ENCODE data around the gene ZNF462.

The ZNF462 gene

GRCh38 chr9:106834888-106835287, 28.1 kb upstream of the ZNF462 start:
- Histone ChIP-seq H3K14ac (ENCODE audit: low read length) (no peak overlapping the region), H3K23ac (ENCODE audit: low read depth, low read length, poor library complexity) (no peak overlapping the region), H2BK5ac (ENCODE audit: low read length) (no peak overlapping the region), H2BK120ac (ENCODE audit: low read depth, low read length) (no peak overlapping the region), H3K36me3 (replicated peaks in 1 of 2; ENCODE audit: control insufficient read depth in 2 of 2, insufficient read depth in 2 of 2, low read length in 2 of 2) (no peaks in the 10 kb centered on the region), H3K9me3 (replicated peaks in 1 of 2; ENCODE audit: control insufficient read depth in 2 of 2, insufficient read depth in 1 of 2, low read depth in 1 of 2, low read length in 2 of 2) (no peaks in the 10 kb centered on the region), H3K9ac (ENCODE audit: low read depth, low read length, poor library complexity) (no peak overlapping the region), H3K4ac (ENCODE audit: low read length) (no peak overlapping the region), H2AK5ac (ENCODE audit: low read depth, low read length) (no peak overlapping the region), H2BK12ac (ENCODE audit: low read length) (no peak overlapping the region), H3K27ac (replicated peaks; ENCODE audit: low read length) (no peak overlapping the region), H3K4me3 (ENCODE audit: low read length in 2 of 2) (no peak overlapping the region), H3K79me1 (ENCODE audit: low read depth, low read length) (no peaks in the 10 kb centered on the region), H3K4me1 (ENCODE audit: control insufficient read depth in 2 of 2, insufficient read depth in 1 of 2, low read depth in 1 of 2, low read length in 2 of 2) (peaks cover 0 to 3% of the 10 kb centered on the region in 2 donors), H2AFZ (ENCODE audit: low read length) (no peak overlapping the region), H4K91ac (ENCODE audit: low read depth, low read length, poor library complexity) (no peak overlapping the region), H3K27me3 (ENCODE audit: control insufficient read depth in 3 of 3, insufficient read depth in 3 of 3, low read depth in 1 of 3, low read length in 3 of 3) (no peaks in the 10 kb centered on the region), H4K8ac (ENCODE audit: low read depth, low read length) (no peak overlapping the region), H3K4me2 (ENCODE audit: insufficient read depth, low read length, poor library complexity, severe bottlenecking) (no peak overlapping the region), H2BK15ac (ENCODE audit: low read length) (no peak overlapping the region), H3K18ac (ENCODE audit: low read length) (no peak overlapping the region)
- no peak for DNase-seq (ENCODE audit: low spot score)

- H3K14ac ChIP-seq (ENCODE audit: low read length): no peak overlapping the region
- no peak overlapping the region for H2AK5ac ChIP-seq (ENCODE audit: low read depth, low read length)
- no peak for DNase-seq (ENCODE audit: low spot score)
- H3K9ac ChIP-seq (ENCODE audit: low read depth, low read length, poor library complexity): no peak overlapping the region
- no peaks in the 10 kb centered on the region for H3K36me3 ChIP-seq (replicated peaks in 1 of 2; ENCODE audit: control insufficient read depth in 2 of 2, insufficient read depth in 2 of 2, low read length in 2 of 2)
- H2BK12ac ChIP-seq (ENCODE audit: low read length): no peak overlapping the region
- no peaks in the 10 kb centered on the region for H3K9me3 ChIP-seq (replicated peaks in 1 of 2; ENCODE audit: control insufficient read depth in 2 of 2, insufficient read depth in 1 of 2, low read depth in 1 of 2, low read length in 2 of 2)
- no peak overlapping the region for H3K27ac ChIP-seq (replicated peaks; ENCODE audit: low read length)
- no peak overlapping the region for H2AFZ ChIP-seq (ENCODE audit: low read length)
- no peak overlapping the region for H2BK15ac ChIP-seq (ENCODE audit: low read length)
- no peaks in the 10 kb centered on the region for H3K79me1 ChIP-seq (ENCODE audit: low read depth, low read length)
- H4K8ac ChIP-seq (ENCODE audit: low read depth, low read length): no peak overlapping the region
- no peak overlapping the region for H3K4ac ChIP-seq (ENCODE audit: low read length)
- H3K4me3 ChIP-seq (ENCODE audit: low read length in 2 of 2): no peak overlapping the region
- H2BK120ac ChIP-seq (ENCODE audit: low read depth, low read length): no peak overlapping the region
- no peak overlapping the region for H2BK5ac ChIP-seq (ENCODE audit: low read length)
- WGBS, 2 donors (ENCODE audit: extremely low coverage in 2 of 2, insufficient read length in 2 of 2, insufficient replicate concordance in 1 of 2): no CpG with 5 or more reads among the region's 2 CpGs
- H4K91ac ChIP-seq (ENCODE audit: low read depth, low read length, poor library complexity): no peak overlapping the region
- peaks cover 0 to under 1% of the 10 kb centered on the region in 2 donors for H3K4me1 ChIP-seq (ENCODE audit: control insufficient read depth in 2 of 2, insufficient read depth in 1 of 2, low read depth in 1 of 2, low read length in 2 of 2)
- no peak overlapping the region for H3K4me2 ChIP-seq (ENCODE audit: insufficient read depth, low read length, poor library complexity, severe bottlenecking)
- no peaks in the 10 kb centered on the region for H3K27me3 ChIP-seq (ENCODE audit: control insufficient read depth in 3 of 3, insufficient read depth in 3 of 3, low read depth in 1 of 3, low read length in 3 of 3)
- H3K18ac ChIP-seq (ENCODE audit: low read length): no peak overlapping the region
- H3K23ac ChIP-seq (ENCODE audit: low read depth, low read length, poor library complexity): no peak overlapping the region
Observed at GRCh38 chr9:106835840-106836239, 27.1 kb upstream of the ZNF462 start.

GRCh38 chr9:106843371-106843770, 19.6 kb upstream of the ZNF462 start:
- H4K8ac ChIP-seq (ENCODE audit: low read depth, low read length): no peak overlapping the region
- no peak overlapping the region for H2BK12ac ChIP-seq (ENCODE audit: low read length)
- H3K4ac ChIP-seq (ENCODE audit: low read length): no peak overlapping the region
- no peak overlapping the region for H3K14ac ChIP-seq (ENCODE audit: low read length)
- no peak overlapping the region for H2AFZ ChIP-seq (ENCODE audit: low read length)
- DNase-seq (ENCODE audit: low spot score): no peak
- H3K23ac ChIP-seq (ENCODE audit: low read depth, low read length, poor library complexity): no peak overlapping the region
- H3K27ac ChIP-seq (replicated peaks; ENCODE audit: low read length): no peak overlapping the region
- no peaks in the 10 kb centered on the region for H3K27me3 ChIP-seq (ENCODE audit: control insufficient read depth in 3 of 3, insufficient read depth in 3 of 3, low read depth in 1 of 3, low read length in 3 of 3)
- no CpG with 5 or more reads among the region's 1 CpG for WGBS, 2 donors (ENCODE audit: extremely low coverage in 2 of 2, insufficient read length in 2 of 2, insufficient replicate concordance in 1 of 2)
- no peak overlapping the region for H2BK120ac ChIP-seq (ENCODE audit: low read depth, low read length)
- no peaks in the 10 kb centered on the region for H3K9me3 ChIP-seq (replicated peaks in 1 of 2; ENCODE audit: control insufficient read depth in 2 of 2, insufficient read depth in 1 of 2, low read depth in 1 of 2, low read length in 2 of 2)
- no peak overlapping the region for H3K9ac ChIP-seq (ENCODE audit: low read depth, low read length, poor library complexity)
- no peak overlapping the region for H2AK5ac ChIP-seq (ENCODE audit: low read depth, low read length)
- H3K79me1 ChIP-seq (ENCODE audit: low read depth, low read length): no peaks in the 10 kb centered on the region
- H4K91ac ChIP-seq (ENCODE audit: low read depth, low read length, poor library complexity): no peak overlapping the region
- H2BK15ac ChIP-seq (ENCODE audit: low read length): no peak overlapping the region
- H3K18ac ChIP-seq (ENCODE audit: low read length): no peak overlapping the region
- no peaks in the 10 kb centered on the region for H3K4me1 ChIP-seq (ENCODE audit: control insufficient read depth in 2 of 2, insufficient read depth in 1 of 2, low read depth in 1 of 2, low read length in 2 of 2)
- no peak overlapping the region for H3K4me2 ChIP-seq (ENCODE audit: insufficient read depth, low read length, poor library complexity, severe bottlenecking)
- no peak overlapping the region for H3K4me3 ChIP-seq (ENCODE audit: low read length in 2 of 2)
- H3K36me3 ChIP-seq (replicated peaks in 1 of 2; ENCODE audit: control insufficient read depth in 2 of 2, insufficient read depth in 2 of 2, low read length in 2 of 2): no peaks in the 10 kb centered on the region
- H2BK5ac ChIP-seq (ENCODE audit: low read length): no peak overlapping the region

- Histone ChIP-seq H3K27me3 (ENCODE audit: control insufficient read depth in 3 of 3, insufficient read depth in 3 of 3, low read depth in 1 of 3, low read length in 3 of 3) (no peaks in the 10 kb centered on the region), H3K79me1 (ENCODE audit: low read depth, low read length) (no peaks in the 10 kb centered on the region), H2AFZ (ENCODE audit: low read length) (no peak overlapping the region), H2BK120ac (ENCODE audit: low read depth, low read length) (no peak overlapping the region), H2BK12ac (ENCODE audit: low read length) (no peak overlapping the region), H3K14ac (ENCODE audit: low read length) (no peak overlapping the region), H3K23ac (ENCODE audit: low read depth, low read length, poor library complexity) (no peak overlapping the region), H3K4ac (ENCODE audit: low read length) (no peak overlapping the region), H4K91ac (ENCODE audit: low read depth, low read length, poor library complexity) (no peak overlapping the region), H3K4me2 (ENCODE audit: insufficient read depth, low read length, poor library complexity, severe bottlenecking) (no peak overlapping the region), H3K9ac (ENCODE audit: low read depth, low read length, poor library complexity) (no peak overlapping the region), H3K4me1 (ENCODE audit: control insufficient read depth in 2 of 2, insufficient read depth in 1 of 2, low read depth in 1 of 2, low read length in 2 of 2) (no peaks in the 10 kb centered on the region), H2AK5ac (ENCODE audit: low read depth, low read length) (no peak overlapping the region), H3K18ac (ENCODE audit: low read length) (no peak overlapping the region), H3K27ac (replicated peaks; ENCODE audit: low read length) (no peak overlapping the region), H4K8ac (ENCODE audit: low read depth, low read length) (no peak overlapping the region), H3K36me3 (replicated peaks in 1 of 2; ENCODE audit: control insufficient read depth in 2 of 2, insufficient read depth in 2 of 2, low read length in 2 of 2) (no peaks in the 10 kb centered on the region), H3K4me3 (ENCODE audit: low read length in 2 of 2) (no peak overlapping the region), H3K9me3 (replicated peaks in 1 of 2; ENCODE audit: control insufficient read depth in 2 of 2, insufficient read depth in 1 of 2, low read depth in 1 of 2, low read length in 2 of 2) (no peaks in the 10 kb centered on the region), H2BK15ac (ENCODE audit: low read length) (no peak overlapping the region), H2BK5ac (ENCODE audit: low read length) (no peak overlapping the region)
- no CpG with 5 or more reads among the region's 1 CpG for WGBS, 2 donors (ENCODE audit: extremely low coverage in 2 of 2, insufficient read length in 2 of 2, insufficient replicate concordance in 1 of 2)
- no peak for DNase-seq (ENCODE audit: low spot score)
Observed at GRCh38 chr9:106846307-106846706, 16.7 kb upstream of the ZNF462 start.

Measured in neuronal stem cell (in vitro differentiated cells).